ENCODE measurements around the gene LRRC26. TPM values are rescaled to one million over a fixed set of nuclear protein-coding genes. Genes with fewer than 3 reads are reported as not detected.

Gene LRRC26
- 0.21 TPM in 1 of 2 replicates, not detected in the other for total RNA-seq

GRCh38 chr9:137169896-137170358 lies at the start of gene LRRC26:
Gene LRRC26 (minus strand): TSS chr9:137170051. CDS start chr9:137169943, 108 bp downstream.
- Mint-ChIP-seq H3K4me3 (peak within 1 kb of the TSS; percentile 11), H3K4me1 (ENCODE audit: low read depth) (no peaks in the 10 kb centered on the region), H3K36me3 (ENCODE audit: low read depth) (no peaks in the 10 kb centered on the region), H3K27me3 (ENCODE audit: insufficient read depth) (peaks cover 26% of the 10 kb centered on the region), H3K9me3 (no peaks in the 10 kb centered on the region), H3K27ac (no peak within 1 kb of the TSS)
- intact Hi-C loops (cut with micrococcal nuclease), result loop anchor here (2.0 kb wide), 1 partner anchor 31 kb away; the partner anchor contains the start of gene GRIN1
- DNase-seq (ENCODE audit: low spot score), result no peak

- no peak overlapping the region for H3K4me3 Mint-ChIP-seq
- H3K27me3 Mint-ChIP-seq (ENCODE audit: insufficient read depth), result no peaks in the 10 kb centered on the region
- H3K36me3 Mint-ChIP-seq (ENCODE audit: low read depth), result peaks cover 1% of the 10 kb centered on the region
- H3K9me3 Mint-ChIP-seq, result no peaks in the 10 kb centered on the region
- intact Hi-C loops (cut with micrococcal nuclease), result no loop called here
- no peak for DNase-seq (ENCODE audit: low spot score)
- no peaks in the 10 kb centered on the region for H3K4me1 Mint-ChIP-seq (ENCODE audit: low read depth)
- no peak overlapping the region for H3K27ac Mint-ChIP-seq
Measured at GRCh38 chr9:137218754-137219271, 49.0 kb upstream of the LRRC26 start.

GRCh38 chr9:137218212-137218753 lies 48.4 kb upstream of the LRRC26 start:
- Mint-ChIP-seq H3K27me3 (ENCODE audit: insufficient read depth) (no peaks in the 10 kb centered on the region), H3K4me1 (ENCODE audit: low read depth) (no peaks in the 10 kb centered on the region), H3K9me3 (no peaks in the 10 kb centered on the region), H3K4me3 (no peak overlapping the region), H3K27ac (no peak overlapping the region), H3K36me3 (ENCODE audit: low read depth) (peaks cover 1% of the 10 kb centered on the region)
- DNase-seq (ENCODE audit: low spot score), result no peak
- intact Hi-C loops (cut with micrococcal nuclease), result no loop called here

- H3K4me3 Mint-ChIP-seq, result no peak overlapping the region
- H3K27me3 Mint-ChIP-seq (ENCODE audit: insufficient read depth), result no peaks in the 10 kb centered on the region
- H3K36me3 Mint-ChIP-seq (ENCODE audit: low read depth), result peaks cover 1% of the 10 kb centered on the region
- DNase-seq (ENCODE audit: low spot score), result no peak
- no peaks in the 10 kb centered on the region for H3K4me1 Mint-ChIP-seq (ENCODE audit: low read depth)
- H3K9me3 Mint-ChIP-seq, result no peaks in the 10 kb centered on the region
- no peak overlapping the region for H3K27ac Mint-ChIP-seq
- intact Hi-C loops (cut with micrococcal nuclease), result no loop called here
Measured at GRCh38 chr9:137217276-137218211, 47.7 kb upstream of the LRRC26 start.

GRCh38 chr9:137216188-137216965 lies 46.5 kb upstream of the LRRC26 start:
- H3K4me3 Mint-ChIP-seq, result no peak overlapping the region
- H3K36me3 Mint-ChIP-seq (ENCODE audit: low read depth), result peaks cover 1% of the 10 kb centered on the region
- H3K27me3 Mint-ChIP-seq (ENCODE audit: insufficient read depth), result no peaks in the 10 kb centered on the region
- no peak overlapping the region for H3K27ac Mint-ChIP-seq
- no peaks in the 10 kb centered on the region for H3K9me3 Mint-ChIP-seq
- H3K4me1 Mint-ChIP-seq (ENCODE audit: low read depth), result no peaks in the 10 kb centered on the region
- no peak for DNase-seq (ENCODE audit: low spot score)
- intact Hi-C loops (cut with micrococcal nuclease), result no loop called here

GRCh38 chr9:137215196-137215986 lies 45.5 kb upstream of the LRRC26 start:
- intact Hi-C loops (cut with micrococcal nuclease), result no loop called here
- no peaks in the 10 kb centered on the region for H3K27me3 Mint-ChIP-seq (ENCODE audit: insufficient read depth)
- no peaks in the 10 kb centered on the region for H3K4me1 Mint-ChIP-seq (ENCODE audit: low read depth)
- H3K27ac Mint-ChIP-seq, result no peak overlapping the region
- no peak overlapping the region for H3K4me3 Mint-ChIP-seq
- H3K36me3 Mint-ChIP-seq (ENCODE audit: low read depth), result peaks cover 1% of the 10 kb centered on the region
- no peaks in the 10 kb centered on the region for H3K9me3 Mint-ChIP-seq
- DNase-seq (ENCODE audit: low spot score), result no peak

GRCh38 chr9:137214620-137215019 lies 44.8 kb upstream of the LRRC26 start:
- no peaks in the 10 kb centered on the region for H3K27me3 Mint-ChIP-seq (ENCODE audit: insufficient read depth)
- H3K4me1 Mint-ChIP-seq (ENCODE audit: low read depth), result no peaks in the 10 kb centered on the region
- intact Hi-C loops (cut with micrococcal nuclease), result no loop called here

GRCh38 chr9:137213160-137214060 lies 43.6 kb upstream of the LRRC26 start:
- intact Hi-C loops (cut with micrococcal nuclease), result no loop called here
- no peak overlapping the region for H3K4me3 Mint-ChIP-seq
- H3K4me1 Mint-ChIP-seq (ENCODE audit: low read depth), result no peaks in the 10 kb centered on the region
- no peaks in the 10 kb centered on the region for H3K27me3 Mint-ChIP-seq (ENCODE audit: insufficient read depth)
- no peak overlapping the region for H3K27ac Mint-ChIP-seq
- peaks cover 7% of the 10 kb centered on the region for H3K36me3 Mint-ChIP-seq (ENCODE audit: low read depth)
- H3K9me3 Mint-ChIP-seq, result no peaks in the 10 kb centered on the region
- no peak for DNase-seq (ENCODE audit: low spot score)

More at GRCh38 chr9:137214620-137215019, 44.8 kb upstream of the LRRC26 start:
- DNase-seq (ENCODE audit: low spot score), result no peak
- no peak overlapping the region for H3K4me3 Mint-ChIP-seq
- H3K27ac Mint-ChIP-seq, result no peak overlapping the region
- no peaks in the 10 kb centered on the region for H3K9me3 Mint-ChIP-seq
- peaks cover 3% of the 10 kb centered on the region for H3K36me3 Mint-ChIP-seq (ENCODE audit: low read depth)

GRCh38 chr9:137212520-137212919 lies 42.7 kb upstream of the LRRC26 start:
- intact Hi-C loops (cut with micrococcal nuclease), result no loop called here
- Mint-ChIP-seq H3K4me1 (ENCODE audit: low read depth) (peaks cover 2% of the 10 kb centered on the region), H3K9me3 (no peaks in the 10 kb centered on the region), H3K36me3 (ENCODE audit: low read depth) (peaks cover 8% of the 10 kb centered on the region), H3K27me3 (ENCODE audit: insufficient read depth) (no peaks in the 10 kb centered on the region), H3K4me3 (no peak overlapping the region), H3K27ac (no peak overlapping the region)
- DNase-seq (ENCODE audit: low spot score), result no peak

GRCh38 chr9:137211532-137211931 lies 41.7 kb upstream of the LRRC26 start:
- H3K27ac Mint-ChIP-seq, result no peak overlapping the region
- H3K4me1 Mint-ChIP-seq (ENCODE audit: low read depth), result peaks cover 12% of the 10 kb centered on the region
- no peak for DNase-seq (ENCODE audit: low spot score)
- intact Hi-C loops (cut with micrococcal nuclease), result no loop called here
- H3K9me3 Mint-ChIP-seq, result no peaks in the 10 kb centered on the region
- no peak overlapping the region for H3K4me3 Mint-ChIP-seq
- no peaks in the 10 kb centered on the region for H3K27me3 Mint-ChIP-seq (ENCODE audit: insufficient read depth)
- peaks cover 15% of the 10 kb centered on the region for H3K36me3 Mint-ChIP-seq (ENCODE audit: low read depth)

- Mint-ChIP-seq H3K9me3 (no peaks in the 10 kb centered on the region), H3K4me1 (ENCODE audit: low read depth) (peaks cover 38% of the 10 kb centered on the region), H3K27ac (peak overlapping the region; percentile 86), H3K36me3 (ENCODE audit: low read depth) (peaks cover 22% of the 10 kb centered on the region), H3K27me3 (ENCODE audit: insufficient read depth) (no peaks in the 10 kb centered on the region), H3K4me3 (peak overlapping the region; percentile 95)
- DNase-seq (ENCODE audit: low spot score), result no peak
- intact Hi-C loops (cut with micrococcal nuclease), result no loop called here
Measured at GRCh38 chr9:137206602-137207001, 36.8 kb upstream of the LRRC26 start.
